22Rv1 (cell line): Measurements from ENCODE around the gene MTHFR.

Experiments used
- ZFX ChIP-seq: fragments of 450-650 bp; IDR thresholded peaks from 2 replicates; pipeline ENCODE4 v1.6.1; 2017; ENCODE audit warnings: antibody characterized with exemption, borderline replicate concordance
- TF ChIP-seq, protein P1 (sequence below): fragments of 450-650 bp; IDR thresholded peaks from 2 replicates; pipeline ENCODE4 v1.5.1; 2017; ENCODE audit warnings: mild to moderate bottlenecking

- TF ChIP-seq, protein P1, sequence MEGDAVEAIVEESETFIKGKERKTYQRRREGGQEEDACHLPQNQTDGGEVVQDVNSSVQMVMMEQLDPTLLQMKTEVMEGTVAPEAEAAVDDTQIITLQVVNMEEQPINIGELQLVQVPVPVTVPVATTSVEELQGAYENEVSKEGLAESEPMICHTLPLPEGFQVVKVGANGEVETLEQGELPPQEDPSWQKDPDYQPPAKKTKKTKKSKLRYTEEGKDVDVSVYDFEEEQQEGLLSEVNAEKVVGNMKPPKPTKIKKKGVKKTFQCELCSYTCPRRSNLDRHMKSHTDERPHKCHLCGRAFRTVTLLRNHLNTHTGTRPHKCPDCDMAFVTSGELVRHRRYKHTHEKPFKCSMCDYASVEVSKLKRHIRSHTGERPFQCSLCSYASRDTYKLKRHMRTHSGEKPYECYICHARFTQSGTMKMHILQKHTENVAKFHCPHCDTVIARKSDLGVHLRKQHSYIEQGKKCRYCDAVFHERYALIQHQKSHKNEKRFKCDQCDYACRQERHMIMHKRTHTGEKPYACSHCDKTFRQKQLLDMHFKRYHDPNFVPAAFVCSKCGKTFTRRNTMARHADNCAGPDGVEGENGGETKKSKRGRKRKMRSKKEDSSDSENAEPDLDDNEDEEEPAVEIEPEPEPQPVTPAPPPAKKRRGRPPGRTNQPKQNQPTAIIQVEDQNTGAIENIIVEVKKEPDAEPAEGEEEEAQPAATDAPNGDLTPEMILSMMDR, result no peak
- no peak for TF ChIP-seq ZFX
Observed at GRCh38 chr1:11778336-11778735, 27.4 kb downstream of the MTHFR start.
